CD14-positive monocyte (primary cell): Measurements from ENCODE around the gene PCDHGB7. TPM values are rescaled to one million over a fixed set of nuclear protein-coding genes. Genes with fewer than 3 reads are reported as not detected.
A peak's percentile ranks its signal among the peaks of the same experiment; 100 is the strongest.

Experiments used
- DNase-seq, 3 donors: peaks; one replicate each; pipeline ENCODE4 v3.0.0-alpha.2; 2011 to 2022
- H2AFZ ChIP-seq: 2 replicates; pipeline ENCODE4 v1.6.0; 2012; ENCODE audit warnings: mild to moderate bottlenecking, low read depth, low read length, inconsistent platforms; ENCODE audit not compliant: insufficient read depth, poor library complexity, severe bottlenecking
- H3K27ac ChIP-seq, 2 donors: 1 replicate in 1 of 2; 2 replicates in 1 of 2; pipeline ENCODE4 v1.5.1; 2012 to 2013; ENCODE audit warnings: low read length in 2 of 2, control low read depth in 1 of 2, inconsistent platforms in 1 of 2, low read depth in 1 of 2, mild to moderate bottlenecking in 1 of 2
- H3K27me3 ChIP-seq, 2 donors: one replicate each; pipeline versions ENCODE4 v1.6.0 to v1.6.1; 2011 to 2013; ENCODE audit warnings: low read length in 2 of 2; ENCODE audit not compliant: control insufficient read depth in 2 of 2, insufficient read depth in 2 of 2
- H3K36me3 ChIP-seq, 2 donors: replicated peaks in 1 of 2; 1 replicate in 1 of 2; 2 replicates in 1 of 2; pipeline versions ENCODE4 v1.5.1 to v1.6.1; 2012 to 2013; ENCODE audit warnings: low read length in 2 of 2, control low read depth in 1 of 2, inconsistent platforms in 1 of 2, mild to moderate bottlenecking in 1 of 2; ENCODE audit not compliant: insufficient read depth in 2 of 2, control insufficient read depth in 1 of 2
- H3K4me1 ChIP-seq, 2 donors: 1 replicate in 1 of 2; 2 replicates in 1 of 2; pipeline versions ENCODE4 v1.5.1 to v1.6.1; 2012 to 2013; ENCODE audit warnings: low read length in 2 of 2, control low read depth in 1 of 2, inconsistent platforms in 1 of 2, mild to moderate bottlenecking in 1 of 2, moderate library complexity in 1 of 2; ENCODE audit not compliant: insufficient read depth in 2 of 2, control insufficient read depth in 1 of 2
- H3K4me2 ChIP-seq: replicated peaks from 2 replicates; pipeline ENCODE3; 2012; ENCODE audit warnings: low read length, moderate library complexity, mild to moderate bottlenecking; ENCODE audit not compliant: poor library complexity, severe bottlenecking; ENCODE audit errors: extremely low read depth
- H3K4me3 ChIP-seq, 3 experiments: fragments of 200-600 bp in 1 of 3; sonication (generic) in 1 of 3; replicated peaks in 1 of 3; 1 replicate in 2 of 3; 2 replicates in 1 of 3; pipeline ENCODE4 v1.5.1; 2011 to 2013; ENCODE audit warnings: low read length in 3 of 3, mild to moderate bottlenecking in 3 of 3, control low read depth in 2 of 3, low read depth in 2 of 3, inconsistent platforms in 1 of 3, moderate library complexity in 1 of 3
- H3K79me2 ChIP-seq: 2 replicates; pipeline ENCODE4 v1.6.0; 2012; ENCODE audit warnings: mild to moderate bottlenecking, control low read depth, inconsistent platforms, low read length, moderate library complexity; ENCODE audit not compliant: insufficient read depth
- H3K9ac ChIP-seq: 2 replicates; pipeline ENCODE4 v1.6.0; 2017; ENCODE audit warnings: low read length, mild to moderate bottlenecking; ENCODE audit not compliant: insufficient read depth, poor library complexity, severe bottlenecking
- H3K9me3 ChIP-seq, 2 donors: replicated peaks in 1 of 2; 1 replicate in 1 of 2; 2 replicates in 1 of 2; pipeline versions ENCODE4 v1.5.1 to v1.6.1; 2012 to 2013; ENCODE audit warnings: low read length in 2 of 2, control low read depth in 1 of 2; ENCODE audit not compliant: control insufficient read depth in 1 of 2, insufficient read depth in 1 of 2
- H4K20me1 ChIP-seq: 2 replicates; pipeline ENCODE4 v1.6.0; 2012; ENCODE audit warnings: mild to moderate bottlenecking, low read length, control low read depth, moderate library complexity; ENCODE audit not compliant: insufficient read depth
- H3K27ac Mint-ChIP-seq, 7 donors: one replicate each; pipeline ENCODE4 v1.8.0; 2020; ENCODE audit warnings: mild to moderate bottlenecking in 7 of 7, mixed read lengths in 7 of 7, moderate library complexity in 6 of 7, inconsistent platforms in 2 of 7
- H3K27me3 Mint-ChIP-seq, 3 donors: one replicate each; pipeline ENCODE4 v1.8.0; 2021 to 2022; ENCODE audit warnings: low read depth in 3 of 3, mild to moderate bottlenecking in 3 of 3, mixed read lengths in 3 of 3, moderate library complexity in 3 of 3, inconsistent platforms in 1 of 3
- H3K36me3 Mint-ChIP-seq, 2 donors: one replicate each; pipeline ENCODE4 v1.8.0; 2020; ENCODE audit warnings: mixed read lengths in 2 of 2, inconsistent platforms in 1 of 2, mild to moderate bottlenecking in 1 of 2
- H3K4me1 Mint-ChIP-seq: one replicate; pipeline ENCODE4 v1.8.0; 2020; ENCODE audit warnings: mild to moderate bottlenecking, mixed read lengths
- H3K4me3 Mint-ChIP-seq, 2 donors: one replicate each; pipeline ENCODE4 v1.8.0; 2020; ENCODE audit warnings: mild to moderate bottlenecking in 2 of 2, mixed read lengths in 2 of 2, moderate library complexity in 1 of 2
- H3K9me3 Mint-ChIP-seq, 7 donors: one replicate each; pipeline ENCODE4 v1.8.0; 2020 to 2022; ENCODE audit warnings: mixed read lengths in 7 of 7, mild to moderate bottlenecking in 6 of 7, moderate library complexity in 6 of 7, inconsistent platforms in 2 of 7
- CTCF ChIP-seq: fragments of 200-600 bp; IDR thresholded peaks from one replicate; pipeline ENCODE4 v1.8.0; 2022; ENCODE audit warnings: antibody characterized with exemption, mild to moderate bottlenecking
- WGBS: methylation state at CpG from one replicate; pipeline ENCODE4 v1.1.5; 2013; ENCODE audit warnings: missing lambda C conversion rate; ENCODE audit not compliant: insufficient coverage; 5-methylcytosine and 5-hydroxymethylcytosine counted together
- intact Hi-C, 2 donors: fragments of 100-400 bp; cut with micrococcal nuclease; formaldehyde crosslinking; loops; one replicate each; pipeline versions ENCODE4 v1.15.0 to v1.15.1; 2023
- polyA plus RNA-seq, 3 donors: library from polyadenylated mRNA; depleted of rRNA in 1 of 3; unstranded in 2 of 3; stranded (reverse) in 1 of 3; fragments of 300-500 nt in 2 of 3; fragments of >200 nt in 1 of 3; fragmentation: Illumina TruSeq in 2 of 3; gene quantifications; 1 replicate in 2 of 3; 2 replicates in 1 of 3; pipeline ENCODE4 v1.2.3, GENCODE V29; 2012 to 2021

PCDHGB7 gene
- polyA plus RNA-seq, 3 donors = 0.04 TPM; not detected in 2

DNA sequence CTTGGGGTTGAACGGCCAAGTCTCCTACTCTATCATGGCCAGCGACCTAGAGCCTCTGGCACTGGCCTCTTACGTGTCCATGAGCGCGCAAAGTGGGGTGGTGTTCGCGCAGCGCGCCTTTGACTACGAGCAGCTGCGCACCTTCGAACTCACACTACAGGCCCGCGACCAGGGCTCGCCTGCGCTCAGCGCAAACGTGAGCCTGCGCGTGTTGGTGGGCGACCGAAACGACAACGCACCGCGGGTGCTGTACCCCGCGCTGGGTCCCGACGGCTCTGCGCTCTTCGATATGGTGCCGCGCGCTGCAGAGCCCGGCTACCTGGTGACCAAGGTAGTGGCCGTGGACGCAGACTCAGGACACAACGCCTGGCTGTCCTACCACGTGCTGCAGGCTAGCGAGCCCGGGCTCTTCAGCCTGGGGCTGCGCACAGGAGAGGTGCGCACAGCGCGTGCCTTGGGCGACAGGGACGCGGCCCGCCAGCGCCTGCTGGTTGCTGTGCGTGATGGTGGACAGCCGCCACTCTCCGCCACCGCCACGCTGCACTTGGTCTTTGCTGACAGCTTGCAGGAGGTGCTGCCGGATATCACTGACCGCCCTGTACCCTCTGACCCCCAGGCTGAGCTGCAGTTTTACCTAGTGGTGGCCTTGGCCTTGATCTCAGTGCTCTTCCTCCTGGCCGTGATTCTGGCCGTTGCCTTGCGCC is 17.8 kb upstream of the PCDHGB7 start:
- peaks cover 70 to 85% (median 83%) of the 10 kb centered on the region in 3 donors for H3K27me3 Mint-ChIP-seq
- Histone ChIP-seq H3K27ac (no peak overlapping the region), H3K4me2 (no peak overlapping the region), H2AFZ (no peak overlapping the region), H3K4me3 (no peak overlapping the region), H3K36me3 (no peaks in the 10 kb centered on the region), H3K9ac (no peak overlapping the region), H3K9me3 (peaks cover 41 to 83% of the 10 kb centered on the region in 2 donors), H3K79me2 (no peaks in the 10 kb centered on the region), H4K20me1 (no peaks in the 10 kb centered on the region), H3K4me1 (peaks cover 0 to 3% of the 10 kb centered on the region in 2 donors), H3K27me3 (peaks cover 61 to 97% of the 10 kb centered on the region in 2 donors)
- peak overlapping the region in 1 of 2 donors; percentile 73 for H3K4me3 Mint-ChIP-seq
- H3K9me3 Mint-ChIP-seq = peaks cover 28 to 76% (median 62%) of the 10 kb centered on the region in 7 donors
- WGBS = 31% methylated on average over 59 of the region's 61 CpGs
- peaks cover 9% of the 10 kb centered on the region in 2 donors for H3K36me3 Mint-ChIP-seq
- peaks cover 9% of the 10 kb centered on the region for H3K4me1 Mint-ChIP-seq
- no peak for TF ChIP-seq CTCF
- DNase-seq = no peak
- intact Hi-C loops = no loop called here
- no peak overlapping the region for H3K27ac Mint-ChIP-seq

- Histone ChIP-seq H3K27me3 (peaks cover 67 to 95% of the 10 kb centered on the region in 2 donors), H4K20me1 (no peaks in the 10 kb centered on the region), H3K4me2 (peak within 1 kb of the TSS; percentile 4), H3K27ac (no peak within 1 kb of the TSS), H3K79me2 (no peaks in the 10 kb centered on the region), H3K9me3 (peaks cover 35 to 67% of the 10 kb centered on the region in 2 donors), H2AFZ (peak within 1 kb of the TSS; percentile 17), H3K4me1 (peaks cover 0 to 3% of the 10 kb centered on the region in 2 donors), H3K4me3 (no peak within 1 kb of the TSS), H3K36me3 (no peaks in the 10 kb centered on the region), H3K9ac (no peak within 1 kb of the TSS)
- H3K4me1 Mint-ChIP-seq = peaks cover 9% of the 10 kb centered on the region
- H3K9me3 Mint-ChIP-seq = peaks cover 26 to 70% (median 55%) of the 10 kb centered on the region in 7 donors
- peak in 1 of 3 donors; percentile 8 for DNase-seq
- intact Hi-C loops = no loop called here
- peak within 1 kb of the TSS; percentile 61 to 82 for H3K4me3 Mint-ChIP-seq
- peaks cover 10 to 11% of the 10 kb centered on the region in 2 donors for H3K36me3 Mint-ChIP-seq
- H3K27me3 Mint-ChIP-seq = peaks cover 66 to 85% (median 83%) of the 10 kb centered on the region in 3 donors
- peak; percentile 70 for TF ChIP-seq CTCF
- 17% methylated on average over 25 of the region's 27 CpGs for WGBS
- H3K27ac Mint-ChIP-seq = peak within 1 kb of the TSS in 1 of 7 donors; percentile 24
Measured at GRCh38 chr5:141402553-141403243, 14.8 kb upstream of the PCDHGB7 start, which contains the start of gene PCDHGA9. Gene PCDHGA9 (plus strand): TSS chr5:141402778. CDS start chr5:141402953, 175 bp downstream.
